Calu3 (cell line): ENCODE results near the gene TMEM134. TPM values are rescaled to one million over a fixed set of nuclear protein-coding genes. Genes with fewer than 3 reads are reported as not detected.
A peak's percentile ranks its signal among the peaks of the same experiment; 100 is the strongest.
"Not testable (repeated sequence)": the region's sequence is repeated elsewhere in the genome, so short reads cannot be mapped to it uniquely, and the experiment has no call there.

Source experiments
- Bru-seq: library from RNA; stranded (reverse); fragments of 400-500 nt; gene quantifications from one replicate; lab custom pipeline; 2021; lab: Mats Ljungman, UMichigan
- BruChase-seq, 2 experiments: library from RNA; stranded (reverse); fragments of 400-500 nt; gene quantifications; one replicate each; lab custom pipeline; 2021; lab: Mats Ljungman, UMichigan
- BruUV-seq: library from RNA; stranded (reverse); fragments of 400-500 nt; replicated peaks from 2 replicates; lab custom pipeline; 2021; lab: Mats Ljungman, UMichigan
- CTCF ChIA-PET: fragments of 300-600 bp; sonication (Branson Sonifier 250); formaldehyde crosslinking; loops from one replicate; lab custom pipeline; 2022; ENCODE audit warnings: antibody characterized with exemption; lab: Charles Lee
- DNase-seq: peaks from one replicate; pipeline ENCODE4 v3.0.0; 2022
- H3K27ac Mint-ChIP-seq: one replicate; pipeline ENCODE4 v1.8.0; 2022; ENCODE audit warnings: mixed read lengths; ENCODE audit not compliant: unreplicated experiment
- H3K27me3 Mint-ChIP-seq: one replicate; pipeline ENCODE4 v1.8.0; 2022; ENCODE audit warnings: mixed read lengths; ENCODE audit not compliant: unreplicated experiment
- H3K36me3 Mint-ChIP-seq: one replicate; pipeline ENCODE4 v1.8.0; 2022; ENCODE audit warnings: mild to moderate bottlenecking, moderate library complexity, mixed read lengths; ENCODE audit not compliant: insufficient read depth, unreplicated experiment
- H3K4me1 Mint-ChIP-seq: one replicate; pipeline ENCODE4 v1.8.0; 2022; ENCODE audit warnings: mild to moderate bottlenecking, low read depth, mixed read lengths; ENCODE audit not compliant: unreplicated experiment
- H3K4me3 Mint-ChIP-seq: one replicate; pipeline ENCODE4 v1.8.0; 2022; ENCODE audit warnings: mild to moderate bottlenecking, low read depth, moderate library complexity, mixed read lengths; ENCODE audit not compliant: unreplicated experiment
- H3K9me3 Mint-ChIP-seq: one replicate; pipeline ENCODE4 v1.8.0; 2022; ENCODE audit warnings: low read depth, mixed read lengths; ENCODE audit not compliant: unreplicated experiment
- CTCF ChIP-seq: fragments of 200-600 bp; IDR thresholded peaks from one replicate; pipeline ENCODE4 v1.8.0; 2022; ENCODE audit warnings: antibody characterized with exemption; ENCODE audit not compliant: unreplicated experiment
- intact Hi-C: fragments of 100-400 bp; cut with micrococcal nuclease; formaldehyde crosslinking; loops from one replicate; pipeline ENCODE4 v1.10.0; 2022; ENCODE audit not compliant: unreplicated experiment
- long read RNA-seq: library from polyadenylated mRNA; stranded (forward); transcript quantifications from one replicate; pipeline ENCODE4 v2.0.0, GENCODE V29; 2022
- total RNA-seq: library from RNA; stranded (reverse); gene quantifications from 2 replicates; pipeline ENCODE4 v1.2.3, GENCODE V29; 2022

Gene TMEM134, protein sequence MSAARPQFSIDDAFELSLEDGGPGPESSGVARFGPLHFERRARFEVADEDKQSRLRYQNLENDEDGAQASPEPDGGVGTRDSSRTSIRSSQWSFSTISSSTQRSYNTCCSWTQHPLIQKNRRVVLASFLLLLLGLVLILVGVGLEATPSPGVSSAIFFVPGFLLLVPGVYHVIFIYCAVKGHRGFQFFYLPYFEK
- total RNA-seq (31.9 and 33.2 TPM in 2 replicates), Bru-seq, nascent RNA (percentile 49 among the genes with signal in this experiment), BruChase-seq, experiment 1, labeled RNA remaining after a 6-hour chase (percentile 52 among the genes with signal in this experiment), BruChase-seq, experiment 2, labeled RNA remaining after a 2-hour chase (percentile 49 among the genes with signal in this experiment)
- long read RNA-seq, transcript TMEM134-217 (7 exons, 1,063 nt) = minor isoform, 5 of 71 reads
- long read RNA-seq, transcript TMEM134-201 (7 exons, 3,534 nt) = major isoform, 30 of 71 reads
- long read RNA-seq, partial matches to known transcripts = 2 of 71 reads
- long read RNA-seq, other reads (novel, unspliced or antisense) = 32 of 71 reads

DNA sequence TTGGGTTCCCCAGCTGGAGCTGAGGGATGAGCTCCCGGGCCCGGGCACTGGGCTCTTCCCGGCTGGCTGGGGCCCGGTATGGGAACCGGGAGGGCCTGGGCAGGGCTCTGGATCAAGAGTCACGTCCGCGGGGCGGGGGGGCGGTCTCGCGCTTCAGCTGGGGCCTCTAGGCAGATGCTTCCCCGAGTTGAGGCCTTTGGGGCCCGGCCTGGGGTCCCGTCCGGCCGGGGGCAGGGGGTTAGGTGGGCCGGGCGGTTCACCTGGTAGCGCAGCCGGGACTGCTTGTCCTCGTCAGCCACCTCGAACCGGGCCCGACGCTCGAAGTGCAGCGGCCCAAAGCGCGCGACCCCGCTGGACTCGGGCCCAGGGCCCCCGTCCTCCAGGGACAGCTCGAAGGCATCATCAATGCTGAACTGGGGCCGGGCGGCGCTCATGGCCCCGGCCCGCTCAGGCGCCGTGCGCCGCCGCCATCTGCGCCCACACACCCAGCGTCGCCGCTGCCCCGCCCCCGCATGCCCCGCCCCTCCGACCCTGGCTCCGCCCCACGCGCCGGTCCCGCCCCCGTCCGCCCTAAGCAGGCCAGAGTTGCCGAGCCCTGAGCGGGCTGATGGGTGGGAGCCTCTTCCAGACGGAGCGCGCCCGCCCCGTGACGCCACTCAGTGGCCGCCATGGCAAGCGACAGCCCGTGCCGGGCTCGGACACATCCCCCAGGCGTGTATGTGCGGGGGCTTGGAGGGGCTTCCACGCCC, at the start of gene TMEM134:
Gene TMEM134, minus strand, starts transcription at position 493 of the 749 bp plus-strand sequence. Its CDS starts 59 bp downstream, at position 434.
- Mint-ChIP-seq H3K9me3 (no peaks in the 10 kb centered on the region), H3K27ac (peak within 1 kb of the TSS; percentile 64), H3K27me3 (peaks cover 10% of the 10 kb centered on the region), H3K4me1 (peaks cover 37% of the 10 kb centered on the region), H3K4me3 (peak within 1 kb of the TSS; percentile 85), H3K36me3 (peaks cover 47% of the 10 kb centered on the region)
- TF ChIP-seq CTCF = peak; percentile 14
- CTCF ChIA-PET = interaction anchor here (0.6 to 2.6 kb wide), 6 partner anchors 10 to 158 kb away, joined by 3 to 10 read pairs (median 4); partner anchors contain the start of genes GPR152 and PPP1CA
- TSS peak; percentile 15 for BruUV-seq
- intact Hi-C loops = no loop called here
- peak; percentile 93 for DNase-seq

DNA sequence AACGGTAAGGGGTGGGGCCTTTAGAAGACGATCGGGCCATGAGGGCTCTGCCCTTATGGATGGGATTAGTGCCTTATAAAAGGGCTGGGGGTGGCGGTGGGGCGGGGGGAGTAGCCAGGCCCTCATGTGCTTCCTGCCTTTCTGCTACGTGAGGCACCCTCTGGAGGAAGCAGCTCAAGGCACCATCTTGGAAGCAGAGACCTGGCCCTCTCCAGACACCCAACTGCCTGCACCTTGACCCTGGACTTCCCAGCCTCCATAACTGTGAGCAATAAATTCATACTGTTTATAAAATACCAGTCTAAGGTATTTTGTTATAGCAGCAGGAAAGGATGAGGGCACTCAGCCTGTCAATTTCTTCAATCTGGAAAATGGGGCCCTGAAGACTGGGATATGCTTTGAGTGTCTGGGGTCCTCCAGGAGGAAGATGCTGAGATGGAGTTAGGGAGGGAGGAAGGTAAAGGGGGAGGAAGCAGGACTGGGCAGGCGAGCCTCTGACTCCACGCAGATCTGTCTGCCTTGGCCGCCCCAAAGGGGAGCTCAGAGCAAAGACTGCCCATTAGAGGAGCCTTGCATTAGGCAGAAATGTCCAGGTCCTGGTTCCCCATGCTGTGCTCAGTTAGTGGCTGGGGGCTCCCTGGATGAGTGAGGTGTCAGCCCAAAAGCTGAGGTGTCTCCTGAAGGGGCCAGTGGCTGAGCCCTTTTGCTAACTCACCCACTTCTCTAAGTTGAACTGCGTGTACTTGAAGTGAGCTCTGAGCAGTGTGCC, 48.9 kb upstream of the TMEM134 start:
- H3K4me1 Mint-ChIP-seq = no peaks in the 10 kb centered on the region
- CTCF ChIA-PET = no interaction called here
- TF ChIP-seq CTCF = no peak
- H3K27ac Mint-ChIP-seq = no peak overlapping the region
- peaks cover 43% of the 10 kb centered on the region for H3K27me3 Mint-ChIP-seq
- H3K36me3 Mint-ChIP-seq = no peaks in the 10 kb centered on the region
- H3K9me3 Mint-ChIP-seq = no peaks in the 10 kb centered on the region
- no peak for DNase-seq
- H3K4me3 Mint-ChIP-seq = no peak overlapping the region
- no TSS peak for BruUV-seq
- intact Hi-C loops = no loop called here

DNA sequence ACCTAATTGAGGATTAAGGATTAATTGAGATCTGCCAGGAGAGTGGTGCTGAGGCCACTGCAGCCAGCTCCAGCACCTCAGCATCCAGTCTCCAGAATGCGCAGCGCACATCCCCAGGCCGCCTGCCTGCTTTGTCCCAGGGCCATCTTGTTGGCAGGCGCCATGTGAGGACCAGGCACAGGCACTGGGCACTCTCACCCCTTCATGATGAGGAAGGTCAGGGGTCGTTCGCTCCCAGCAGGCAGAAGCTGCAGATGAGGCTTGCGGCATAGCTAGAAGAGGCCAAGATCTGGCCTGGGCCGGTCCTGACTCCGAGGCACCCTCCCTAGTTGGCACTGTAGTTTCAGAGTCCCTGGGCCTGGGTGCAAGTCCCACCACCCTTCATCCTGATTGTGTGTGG, 47.8 kb upstream of the TMEM134 start:
- no TSS peak for BruUV-seq
- no peak for DNase-seq
- H3K36me3 Mint-ChIP-seq = no peaks in the 10 kb centered on the region
- peaks cover 34% of the 10 kb centered on the region for H3K27me3 Mint-ChIP-seq
- no peak for TF ChIP-seq CTCF
- no peaks in the 10 kb centered on the region for H3K9me3 Mint-ChIP-seq
- intact Hi-C loops = no loop called here
- CTCF ChIA-PET = no interaction called here
- no peak overlapping the region for H3K4me3 Mint-ChIP-seq
- H3K4me1 Mint-ChIP-seq = no peaks in the 10 kb centered on the region
- no peak overlapping the region for H3K27ac Mint-ChIP-seq

DNA sequence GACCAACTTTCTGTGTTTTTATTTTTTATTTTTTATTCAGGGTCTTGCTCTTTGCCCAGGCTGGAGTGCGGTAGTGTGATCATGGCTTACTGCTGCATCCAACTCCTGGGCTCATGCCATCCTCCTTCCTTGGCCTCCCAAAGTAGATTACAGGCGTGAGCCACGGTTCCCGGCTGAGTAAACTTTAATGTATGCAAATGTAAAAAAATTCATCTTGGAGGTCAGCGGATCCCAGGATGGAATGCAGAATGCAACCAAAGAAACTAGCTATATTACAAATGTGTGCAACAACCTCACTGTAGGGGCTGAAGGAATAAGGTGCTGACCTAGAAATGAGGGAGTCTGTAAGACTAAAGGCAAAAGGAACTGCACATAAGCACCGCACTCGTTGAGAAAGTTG, 45.1 kb upstream of the TMEM134 start:
- no peak for DNase-seq
- Mint-ChIP-seq H3K36me3 (peaks cover 9% of the 10 kb centered on the region), H3K27me3 (peaks cover 42% of the 10 kb centered on the region), H3K9me3 (no peaks in the 10 kb centered on the region), H3K4me1 (peaks cover 7% of the 10 kb centered on the region), H3K4me3 (no peak overlapping the region), H3K27ac (no peak overlapping the region)
- no peak for TF ChIP-seq CTCF
- intact Hi-C loops = no loop called here
- CTCF ChIA-PET = no interaction called here
- no TSS peak for BruUV-seq

- peaks cover 35% of the 10 kb centered on the region for H3K36me3 Mint-ChIP-seq
- intact Hi-C loops, BruUV-seq, H3K27ac Mint-ChIP-seq, DNase-seq, H3K9me3 Mint-ChIP-seq, H3K4me3 Mint-ChIP-seq: not testable (repeated sequence)
- H3K27me3 Mint-ChIP-seq = peaks cover 42% of the 10 kb centered on the region
- H3K4me1 Mint-ChIP-seq = peaks cover 16% of the 10 kb centered on the region
- CTCF ChIA-PET = interaction anchor here (1.1 kb wide), 1 partner anchor 165 kb away, joined by 4 read pairs; no protein-coding TSS in a partner anchor
Observed at GRCh38 chr11:67511558-67511957, 42.5 kb upstream of the TMEM134 start.
